GM21367 (cell line): Measurements from ENCODE around the gene PROZ.

ENCODE experiments used
- ATAC-seq: cut with Tn5 transposase; IDR thresholded peaks from one replicate; pipeline ENCODE4 v1.9.1; 2021; ENCODE audit not compliant: unreplicated experiment

Gene PROZ

DNA sequence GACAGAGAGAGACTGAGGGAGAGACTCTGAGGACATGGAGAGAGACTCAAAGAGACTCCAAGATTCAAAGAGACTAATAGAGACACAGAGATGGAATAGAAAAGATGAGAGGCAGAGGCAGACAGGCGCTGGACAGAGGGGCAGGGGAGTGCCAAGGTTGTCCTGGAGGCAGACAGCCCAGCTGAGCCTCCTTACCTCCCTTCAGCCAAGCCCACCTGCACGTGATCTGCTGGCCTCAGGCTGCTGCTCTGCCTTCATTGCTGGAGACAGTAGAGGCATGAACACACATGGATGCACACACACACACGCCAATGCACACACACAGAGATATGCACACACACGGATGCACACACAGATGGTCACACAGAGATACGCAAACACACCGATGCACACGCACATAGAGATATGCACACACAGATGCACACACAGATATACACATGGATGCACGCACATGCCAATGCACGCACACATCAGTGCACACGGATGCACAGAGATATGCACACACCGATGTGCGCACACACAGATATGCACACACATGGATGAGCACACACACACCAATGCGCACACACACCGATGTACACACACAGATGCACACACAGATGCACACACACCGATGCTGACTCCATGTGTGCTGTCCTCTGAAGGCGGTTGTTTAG is 39.2 kb upstream of the PROZ start:
- ATAC-seq: no peak

DNA sequence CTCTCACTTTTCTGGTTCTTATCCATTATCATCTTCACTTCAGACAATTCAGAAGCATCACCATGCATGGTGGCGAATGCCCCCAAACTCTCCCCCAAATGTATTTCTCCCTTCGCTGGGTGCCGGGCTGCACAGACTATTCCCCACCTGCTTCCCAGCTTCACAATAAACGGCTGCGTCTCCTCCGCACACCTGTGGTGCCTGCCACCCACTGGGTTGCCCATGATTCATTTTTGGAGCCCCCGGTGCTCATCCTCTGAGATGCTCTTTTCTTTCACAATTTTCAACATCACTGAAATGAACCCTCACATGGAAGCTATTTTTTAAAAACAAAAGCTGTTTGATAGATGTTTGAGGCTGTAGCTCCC is 38.6 kb upstream of the PROZ start:
- no peak for ATAC-seq

DNA sequence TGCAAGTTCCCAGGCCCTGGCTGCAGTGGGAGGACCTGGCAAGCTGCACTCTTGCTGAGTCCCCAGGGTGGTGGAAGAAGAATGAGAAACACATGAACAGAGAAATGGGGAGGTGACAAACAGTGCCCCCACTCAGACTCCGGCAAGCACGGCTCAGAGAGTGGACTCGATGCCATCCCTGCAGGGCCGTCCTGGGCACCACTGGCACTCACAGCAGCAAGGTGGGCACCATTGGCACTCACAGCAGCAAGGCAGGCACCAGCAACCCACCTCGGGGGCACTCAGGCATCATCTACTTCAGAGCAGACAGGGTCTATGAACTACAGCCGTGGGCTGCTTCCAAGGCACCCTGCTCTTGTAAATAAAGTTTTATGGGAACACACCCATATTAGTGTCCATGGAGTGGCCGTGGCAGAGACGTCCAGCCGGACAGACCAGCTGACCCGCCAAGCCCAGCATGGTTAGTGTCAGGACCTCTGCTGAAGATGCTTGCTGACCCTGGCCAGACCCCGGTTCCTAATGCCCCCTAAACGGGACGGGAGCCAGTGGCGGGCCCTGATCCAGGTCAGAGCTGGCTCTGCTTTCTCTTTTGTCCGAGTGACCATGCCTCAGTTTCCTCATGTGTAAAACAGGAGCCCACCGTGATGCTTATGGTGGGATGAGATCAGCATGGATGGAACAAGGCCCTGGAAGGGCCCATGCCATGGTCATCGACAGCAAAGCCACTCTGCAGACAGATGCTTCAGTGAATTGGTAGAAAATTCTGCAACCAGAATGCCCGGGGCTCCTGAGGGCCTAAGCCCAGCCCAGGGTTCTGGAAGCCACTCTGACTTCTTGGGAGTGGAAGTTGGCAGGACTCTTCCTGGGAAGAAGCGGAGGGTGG is 37.9 kb upstream of the PROZ start:
- no peak for ATAC-seq

DNA sequence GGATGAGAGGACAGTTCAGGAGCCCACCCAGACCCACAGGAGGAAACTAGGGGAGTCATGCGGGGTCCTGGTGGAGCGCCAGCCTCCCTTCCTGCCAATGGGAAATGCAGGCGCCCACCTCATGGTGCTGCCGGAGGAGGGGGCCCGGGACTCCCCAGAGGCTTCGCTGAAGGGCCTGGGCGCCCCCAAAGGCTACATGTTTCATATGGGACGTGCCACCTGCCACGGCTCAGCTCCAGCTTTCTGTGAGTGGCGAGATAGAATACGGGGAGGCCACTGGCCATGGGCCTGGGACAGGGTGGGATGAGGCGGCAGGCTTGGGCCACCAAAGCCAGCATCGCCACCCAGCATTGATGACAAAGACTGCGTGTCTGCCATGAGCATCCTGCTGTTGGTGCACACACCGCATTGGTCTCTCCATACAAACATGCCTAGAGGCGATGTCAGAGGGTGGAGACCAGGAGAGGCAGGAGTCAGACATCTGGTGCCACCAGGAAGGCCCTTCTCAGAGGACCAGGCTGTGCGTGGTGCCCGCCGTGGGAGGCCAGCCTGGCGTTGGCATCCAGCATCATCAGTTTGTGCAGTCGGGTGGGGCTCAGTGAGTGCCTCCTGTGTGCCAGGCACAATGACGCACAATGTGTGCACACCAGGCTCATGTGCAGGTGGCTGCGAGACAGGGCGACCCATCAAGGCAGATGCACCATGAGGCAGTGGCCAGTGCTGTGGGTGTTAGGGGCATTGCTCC is 37.1 kb upstream of the PROZ start:
- no peak for ATAC-seq

DNA sequence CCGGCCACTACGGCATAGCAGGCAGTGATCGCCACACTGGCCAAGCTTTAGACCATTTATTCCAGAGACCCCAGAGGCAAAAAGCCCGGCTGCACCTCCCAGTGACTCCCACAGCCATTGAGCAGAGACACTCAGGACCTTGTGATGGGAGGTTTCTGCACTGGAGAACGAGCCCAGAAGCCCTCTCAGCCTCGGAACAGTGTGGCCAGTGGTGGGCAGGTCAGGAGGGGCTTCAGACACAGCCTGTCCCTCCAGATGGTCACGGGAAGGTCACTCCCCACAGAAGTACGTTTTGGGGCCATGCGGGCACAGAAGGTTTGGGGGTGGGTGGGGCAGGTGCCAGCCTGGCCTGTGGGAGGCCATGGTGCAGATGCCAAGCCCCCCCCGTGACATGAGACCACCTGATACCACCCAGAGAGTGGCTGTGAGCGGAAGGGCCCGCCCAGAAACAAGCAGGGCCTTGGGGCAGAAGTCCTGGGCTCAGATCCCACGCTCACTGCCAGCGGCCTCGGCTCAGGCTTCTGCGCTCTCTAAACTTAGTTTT is 36.4 kb upstream of the PROZ start:
- no peak for ATAC-seq

DNA sequence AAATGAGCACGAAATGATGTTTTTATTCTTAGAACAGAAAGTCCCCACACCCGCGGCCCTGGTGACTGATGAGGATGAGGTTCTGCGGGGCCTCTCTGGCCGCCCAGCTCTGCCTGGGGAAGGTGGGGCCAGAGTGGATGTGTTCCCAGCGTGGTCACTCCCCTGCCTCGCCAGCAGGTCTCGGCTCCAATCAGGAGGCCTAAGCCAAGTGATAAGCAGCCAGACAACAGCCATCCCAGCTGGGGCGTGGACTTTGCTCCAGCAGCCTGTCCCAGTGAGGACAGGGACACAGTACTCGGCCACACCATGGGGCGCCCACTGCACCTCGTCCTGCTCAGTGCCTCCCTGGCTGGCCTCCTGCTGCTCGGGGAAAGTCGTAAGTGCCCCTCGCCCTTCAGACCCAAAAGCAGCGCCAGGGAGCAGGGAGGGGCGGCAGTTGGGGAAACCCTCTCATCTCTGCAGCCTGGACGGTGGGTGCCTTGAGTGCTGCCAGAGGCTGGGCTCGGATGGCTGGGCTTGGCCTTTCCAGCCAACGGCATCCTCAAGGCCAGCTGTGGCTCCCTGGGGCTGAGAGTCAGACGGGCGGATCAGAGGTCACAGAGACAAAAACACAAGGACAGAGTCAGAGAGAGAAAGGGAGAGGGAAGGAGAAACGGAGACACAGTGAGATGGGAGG is 35.8 kb upstream of the PROZ start, which contains the start of gene F10:
Gene F10, plus strand, starts transcription at position 250 of the 676 bp plus-strand sequence. Its CDS starts 57 bp downstream, at position 307.
- ATAC-seq: no peak

DNA sequence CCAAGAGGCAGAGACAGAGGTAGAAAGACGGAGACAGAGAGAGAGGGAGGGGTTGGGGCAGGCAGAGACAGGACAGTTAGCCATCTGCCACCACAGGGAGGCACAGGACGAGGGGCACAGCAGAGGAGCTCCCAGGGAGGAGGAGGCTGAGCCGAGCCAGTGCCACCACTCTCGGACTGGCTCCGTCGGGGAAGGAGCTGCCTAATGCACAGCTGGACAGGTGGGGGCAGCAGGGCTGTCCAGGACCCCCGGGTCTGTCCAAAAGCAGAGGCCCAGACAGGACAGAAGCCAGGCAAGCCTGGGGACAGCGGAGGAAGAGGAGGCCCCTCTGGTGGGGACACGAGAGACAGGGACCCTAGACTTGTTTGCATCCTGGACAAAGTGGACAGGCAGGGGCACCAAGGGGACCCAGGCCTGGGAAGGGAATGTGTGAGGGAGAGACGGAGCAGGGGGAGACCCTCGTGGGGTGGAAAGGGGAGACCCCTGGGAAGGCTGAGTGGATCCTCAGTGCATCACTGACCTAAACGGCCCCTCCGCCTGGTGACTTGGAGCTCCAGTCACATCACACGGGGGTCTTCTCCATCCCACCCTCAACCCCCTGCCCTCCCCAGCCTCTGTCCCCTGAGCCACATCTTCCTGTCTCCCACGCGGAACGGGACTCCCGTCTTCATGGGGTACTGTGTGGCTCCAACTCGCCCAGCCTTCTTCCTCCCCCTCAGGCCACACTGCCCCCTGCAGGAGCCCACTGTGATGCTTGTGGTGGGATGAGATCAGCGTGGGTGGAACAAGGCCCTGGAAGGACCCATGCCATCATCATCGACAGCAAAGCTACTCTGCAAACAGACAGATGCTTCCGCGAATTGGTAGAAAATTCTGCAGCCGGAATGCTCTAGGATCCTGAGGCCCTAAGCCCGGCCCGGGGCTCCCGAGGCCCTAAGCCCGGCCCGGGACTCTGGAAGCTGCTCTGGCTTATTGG is 34.9 kb upstream of the PROZ start:
- no peak for ATAC-seq

DNA sequence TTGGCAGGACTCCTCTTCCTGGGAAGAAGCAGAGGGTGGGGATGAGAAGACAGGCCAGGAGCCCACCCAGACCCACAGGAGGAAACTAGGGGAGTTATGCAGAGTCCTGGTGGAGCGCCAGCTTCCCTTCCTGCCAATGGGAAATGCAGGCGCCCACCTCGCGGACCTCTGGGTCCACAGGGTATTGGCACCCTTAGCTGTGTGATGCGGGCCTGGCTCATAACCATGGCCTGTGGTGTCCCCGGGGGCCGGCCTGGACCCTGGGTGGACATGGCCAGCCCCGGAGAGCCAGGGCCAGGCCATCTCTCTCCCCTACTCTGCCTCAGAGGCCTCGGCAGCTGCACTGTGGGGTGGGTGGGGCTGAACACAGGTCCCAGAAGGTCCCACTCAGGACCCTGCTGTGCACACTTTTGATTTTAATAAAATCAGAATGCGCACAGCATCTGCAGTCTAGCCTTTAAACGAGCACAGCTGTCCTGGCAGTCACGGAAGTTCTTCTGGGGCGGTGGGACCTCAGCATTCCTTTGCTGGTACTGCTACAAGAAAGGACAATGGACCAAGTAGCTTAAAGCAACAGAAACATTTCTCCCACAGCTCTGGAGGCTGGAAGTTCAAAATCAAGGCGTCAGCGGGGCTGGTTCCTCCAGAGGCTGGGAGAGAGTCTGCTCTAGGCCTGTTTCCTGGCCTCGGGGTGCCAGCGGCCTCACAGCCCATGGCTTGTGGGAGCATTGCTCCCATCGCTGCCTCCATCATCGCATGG is 34.1 kb upstream of the PROZ start:
- ATAC-seq: no peak

DNA sequence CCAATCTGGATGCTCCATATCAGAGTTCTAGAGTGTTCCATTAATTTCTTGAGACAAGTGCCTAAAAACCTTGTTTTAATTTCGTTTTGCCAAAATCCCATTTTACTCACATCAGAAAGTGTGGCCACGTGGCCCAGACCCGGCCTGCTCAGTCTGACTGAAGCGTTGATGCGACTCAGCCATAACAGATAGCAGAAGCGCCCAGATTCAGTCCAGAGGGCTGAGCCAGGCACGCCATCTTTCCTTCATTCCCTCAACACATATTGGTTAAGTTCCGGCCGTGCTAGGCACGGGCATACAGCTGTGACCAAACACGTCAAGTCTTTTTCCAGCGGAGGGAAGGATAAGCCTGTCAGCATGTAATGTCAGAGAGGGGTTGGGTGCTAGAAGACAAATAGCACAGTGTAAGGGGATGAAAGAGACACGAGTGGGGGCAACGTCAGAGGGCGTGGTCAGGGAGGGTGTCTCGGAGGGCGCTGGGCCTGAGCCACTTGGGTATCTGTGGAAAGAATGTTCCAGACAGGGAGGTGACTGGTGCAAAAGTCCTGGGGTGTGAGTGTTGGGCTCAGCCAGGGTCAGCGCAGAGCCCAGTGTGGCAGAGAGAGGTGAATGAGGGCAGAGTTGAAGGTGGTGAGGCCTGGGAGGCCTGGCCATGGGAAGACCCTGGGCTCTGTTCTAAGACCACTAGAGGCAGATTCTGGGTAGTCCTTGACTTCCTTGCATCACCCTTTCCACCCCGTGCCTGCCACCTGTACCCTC is 32.8 kb upstream of the PROZ start:
- ATAC-seq: no peak

DNA sequence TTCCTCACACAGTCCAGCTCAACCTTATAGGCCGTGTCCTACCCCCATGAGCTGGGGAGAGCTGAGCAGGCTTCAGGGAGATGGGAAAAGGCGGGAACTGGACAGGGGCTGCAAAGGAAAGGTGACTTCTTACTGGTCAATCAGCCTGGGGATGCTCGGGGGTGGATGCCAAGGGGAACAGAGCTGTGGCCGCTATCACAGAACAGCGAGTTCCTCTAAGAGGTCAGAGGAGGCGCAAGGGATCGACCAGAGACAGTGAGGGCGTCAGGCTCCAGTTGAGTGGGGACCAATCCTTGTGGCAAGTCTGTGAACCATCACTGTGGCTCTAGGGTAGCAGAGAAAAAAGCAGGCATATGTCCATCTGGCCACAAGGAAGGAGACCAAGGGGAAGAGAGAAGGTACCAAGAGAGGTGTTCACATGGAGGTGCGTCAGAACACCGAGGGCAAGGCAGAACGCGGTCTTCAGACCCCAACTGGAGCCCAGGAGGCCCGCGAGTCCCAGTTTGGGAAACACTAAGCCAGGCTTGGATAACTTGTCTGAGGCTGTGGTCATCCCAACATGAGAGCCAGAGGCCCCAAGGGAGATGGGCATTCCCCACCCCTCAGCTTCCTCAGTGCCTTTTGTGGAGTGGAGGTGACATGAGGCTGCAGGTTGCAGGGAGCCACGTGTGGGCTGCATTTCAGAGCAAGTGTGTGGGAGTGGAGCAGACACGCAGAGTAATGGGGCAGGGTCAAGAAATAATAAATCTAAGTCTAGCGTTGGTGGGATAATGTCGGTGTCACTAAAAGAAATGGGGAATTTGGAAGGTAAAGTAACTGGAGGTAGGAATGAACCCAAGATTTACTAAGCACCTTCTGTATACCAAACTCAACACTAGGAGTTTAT is 31.9 kb upstream of the PROZ start:
- ATAC-seq: no peak

DNA sequence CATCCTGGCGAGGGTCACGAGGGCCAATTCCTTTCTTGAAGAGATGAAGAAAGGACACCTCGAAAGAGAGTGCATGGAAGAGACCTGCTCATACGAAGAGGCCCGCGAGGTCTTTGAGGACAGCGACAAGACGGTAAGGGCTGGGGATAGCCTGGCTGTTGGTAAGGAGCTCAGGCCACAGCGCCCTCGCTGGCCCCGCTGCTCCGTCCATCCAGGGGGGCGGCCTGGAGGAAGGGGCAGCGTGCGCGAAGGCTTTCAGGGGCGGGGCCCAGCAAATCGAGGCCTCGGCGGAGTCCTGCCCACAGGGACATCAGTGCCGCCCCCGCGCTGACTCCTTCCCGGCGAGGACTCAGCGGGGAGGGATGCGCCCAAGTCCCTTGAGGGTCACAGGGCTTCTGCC is 29.0 kb upstream of the PROZ start:
- ATAC-seq: no peak

DNA sequence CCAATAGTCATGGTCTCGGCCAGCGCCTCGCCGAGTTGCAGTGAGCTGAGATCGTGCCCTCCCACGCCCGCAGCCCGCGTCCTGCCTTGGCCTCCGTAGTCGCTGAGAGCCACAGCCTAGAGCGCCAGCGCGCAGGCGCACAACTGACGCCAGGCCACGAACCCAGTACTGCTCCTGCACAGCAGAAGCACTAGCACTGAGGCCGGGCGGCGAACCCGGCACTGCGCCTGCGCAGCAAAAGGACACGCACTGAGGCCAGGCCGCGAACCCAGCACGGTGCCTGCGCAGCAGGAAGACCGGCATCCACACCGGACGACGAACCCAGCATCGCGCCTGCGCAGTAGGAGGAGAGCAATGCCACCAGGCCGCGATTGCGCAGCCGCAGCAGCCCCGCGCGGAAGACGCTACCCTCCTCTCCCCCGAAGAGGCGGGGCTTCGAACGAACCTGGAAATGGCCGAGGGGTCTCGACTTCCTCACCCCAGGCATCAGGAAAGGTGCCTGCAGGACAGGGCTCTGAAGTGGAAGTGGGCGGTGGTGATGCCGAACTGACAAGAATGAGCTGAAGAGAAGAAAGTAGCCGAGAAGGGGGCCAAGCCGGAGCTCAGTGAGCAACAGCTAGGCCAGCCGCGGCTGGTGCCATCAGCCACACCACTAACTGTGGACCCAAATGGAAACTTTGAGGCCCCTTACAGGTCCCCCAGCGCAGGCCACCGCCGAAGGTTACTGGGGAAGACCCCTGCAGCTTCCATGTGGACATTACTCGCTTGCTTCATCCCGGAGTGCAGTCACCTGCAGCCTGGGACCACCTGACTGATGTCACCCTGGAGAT is 28.3 kb upstream of the PROZ start:
- no peak for ATAC-seq

DNA sequence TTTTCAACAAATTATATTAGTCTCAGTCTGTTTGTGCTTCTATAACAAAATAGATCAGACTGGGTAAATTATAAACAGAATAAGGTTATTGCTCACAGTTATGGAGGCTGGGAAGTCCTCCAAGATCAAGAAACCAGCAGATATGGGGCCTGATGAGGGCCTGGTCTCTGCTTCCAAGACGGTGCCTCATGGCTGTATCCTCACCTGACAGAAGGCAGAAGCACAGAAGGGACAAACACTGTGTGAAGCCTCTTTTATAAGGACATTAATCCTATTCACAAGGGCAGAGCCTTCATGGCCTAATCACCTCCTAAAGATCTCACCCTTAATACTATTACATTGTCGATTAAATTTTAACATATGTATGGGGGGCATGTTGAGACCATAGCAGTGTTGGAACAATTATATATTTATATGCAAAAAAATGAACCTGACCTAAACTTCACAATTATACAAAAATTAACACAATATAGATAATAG is 23.1 kb upstream of the PROZ start:
- no peak for ATAC-seq

DNA sequence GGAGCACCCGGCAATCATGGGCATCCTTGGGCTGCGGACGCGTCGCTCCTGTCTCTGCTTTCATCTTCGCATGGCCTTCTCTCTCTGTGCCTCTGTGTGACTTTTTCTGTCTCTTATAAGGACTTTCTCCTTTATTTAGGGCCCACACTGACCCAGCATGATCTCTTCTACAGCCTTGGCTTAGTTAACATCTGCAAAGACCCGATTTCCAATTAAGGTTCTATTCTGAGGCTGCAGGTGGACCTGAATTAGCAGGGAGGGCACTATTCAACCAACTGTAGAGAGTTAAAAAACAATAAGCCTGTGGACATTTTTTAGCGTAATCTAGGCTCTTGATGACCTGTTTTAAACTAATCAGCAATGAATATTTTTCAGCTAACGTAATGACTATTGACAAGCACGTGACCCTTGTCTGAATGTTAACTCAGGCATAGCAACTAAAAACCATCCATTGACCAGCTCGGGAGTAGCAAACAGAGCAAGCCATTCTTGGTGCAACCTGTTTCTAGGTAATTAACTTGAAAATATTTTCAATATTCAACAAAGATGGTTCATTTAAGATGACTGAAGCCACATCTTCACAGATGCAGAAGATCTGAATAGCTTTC is 20.7 kb upstream of the PROZ start:
- no peak for ATAC-seq

DNA sequence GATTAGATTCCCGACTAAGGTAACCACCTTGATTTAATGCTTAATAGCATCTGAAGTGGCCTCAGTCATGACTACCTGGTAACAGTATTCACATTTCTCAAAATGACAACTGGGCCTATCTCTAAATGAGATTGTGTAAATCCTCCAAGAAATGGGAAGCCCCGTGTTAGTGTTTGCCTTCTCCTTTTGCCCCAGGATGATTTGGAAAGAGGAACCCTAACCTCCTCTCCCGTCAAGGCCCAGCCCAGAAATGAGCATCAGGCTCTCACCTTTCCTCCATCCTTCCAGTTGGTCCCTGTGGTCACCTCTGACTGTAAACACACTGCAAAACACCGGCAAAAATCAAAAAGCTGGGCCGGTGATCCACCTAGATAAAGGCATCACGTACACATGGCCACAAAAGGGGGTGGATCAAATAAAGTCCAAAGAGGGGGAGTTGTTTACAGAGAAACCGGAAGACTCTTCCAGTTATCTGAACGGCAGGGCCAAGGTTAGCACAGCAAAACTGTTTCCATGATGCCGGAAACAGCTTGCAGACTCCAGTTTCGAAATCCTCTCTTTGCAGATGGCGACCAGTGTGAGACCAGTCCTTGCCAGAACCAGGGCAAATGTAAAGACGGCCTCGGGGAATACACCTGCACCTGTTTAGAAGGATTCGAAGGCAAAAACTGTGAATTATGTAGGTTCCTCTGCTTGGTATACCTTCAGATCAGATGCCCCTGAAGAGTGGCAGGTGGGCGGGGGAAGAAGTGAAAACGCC is 19.5 kb upstream of the PROZ start:
- ATAC-seq: no peak
